Measurements from ENCODE around the gene WFIKKN1. TPM values are rescaled to one million over a fixed set of nuclear protein-coding genes. Genes with fewer than 3 reads are reported as not detected.

Gene WFIKKN1
- total RNA-seq, 4 donors from 2014 or later, result 0.26 to 1.4 (median 0.76) TPM; not detected in 1

- peak overlapping the region in 1 of 2 donors; percentile 93 for H3K27ac ChIP-seq
- TF ChIP-seq CTCF (IDR thresholded peaks at IDR 0.05), result no peak
- TF ChIP-seq POLR2A (IDR thresholded peaks at IDR 0.05), result no peak
- H3K4me1 ChIP-seq, result peaks cover 0 to 5% of the 10 kb centered on the region in 2 donors
- intact Hi-C loops (cut with DNase I; ENCODE audit: low total_unique reads), result no loop called here
- H3K27me3 ChIP-seq, result no peaks in the 10 kb centered on the region
- no peak for DNase-seq
- H3K4me3 ChIP-seq, result no peak overlapping the region
- no peaks in the 10 kb centered on the region for H3K36me3 ChIP-seq
- no peaks in the 10 kb centered on the region for H3K9me3 ChIP-seq
Measured at GRCh38 chr16:624526-625070, 6.2 kb upstream of the WFIKKN1 start.

GRCh38 chr16:625117-625976, 5.4 kb upstream of the WFIKKN1 start:
- peak overlapping the region; percentile 89 to 93 for H3K27ac ChIP-seq
- no peaks in the 10 kb centered on the region for H3K9me3 ChIP-seq
- H3K4me3 ChIP-seq, result no peak overlapping the region
- H3K36me3 ChIP-seq, result no peaks in the 10 kb centered on the region
- peaks cover 0 to 5% of the 10 kb centered on the region in 2 donors for H3K4me1 ChIP-seq
- peak in 1 of 2 donors; percentile 25 for DNase-seq
- TF ChIP-seq CTCF (IDR thresholded peaks at IDR 0.05) (no peak), POLR2A (IDR thresholded peaks at IDR 0.05) (no peak)
- no peaks in the 10 kb centered on the region for H3K27me3 ChIP-seq
- intact Hi-C loops (cut with DNase I; ENCODE audit: low total_unique reads), result no loop called here

GRCh38 chr16:625977-626765, 4.6 kb upstream of the WFIKKN1 start:
- Histone ChIP-seq H3K4me3 (no peak overlapping the region), H3K36me3 (no peaks in the 10 kb centered on the region), H3K27ac (peak overlapping the region; percentile 89 to 93), H3K27me3 (no peaks in the 10 kb centered on the region), H3K9me3 (no peaks in the 10 kb centered on the region), H3K4me1 (peaks cover 0 to 11% of the 10 kb centered on the region in 2 donors)
- peak in 1 of 2 donors; percentile 30 for DNase-seq
- TF ChIP-seq POLR2A (IDR thresholded peaks at IDR 0.05) (no peak), CTCF (IDR thresholded peaks at IDR 0.05) (no peak)
- intact Hi-C loops (cut with DNase I; ENCODE audit: low total_unique reads), result no loop called here

GRCh38 chr16:626787-627453, 3.9 kb upstream of the WFIKKN1 start:
- Histone ChIP-seq H3K27ac (peak overlapping the region; percentile 89 to 93), H3K9me3 (no peaks in the 10 kb centered on the region), H3K27me3 (no peaks in the 10 kb centered on the region), H3K4me1 (peaks cover 0 to 13% of the 10 kb centered on the region in 2 donors), H3K4me3 (no peak overlapping the region), H3K36me3 (no peaks in the 10 kb centered on the region)
- intact Hi-C loops (cut with DNase I; ENCODE audit: low total_unique reads), result no loop called here
- TF ChIP-seq POLR2A (IDR thresholded peaks at IDR 0.05) (no peak), CTCF (IDR thresholded peaks at IDR 0.05) (no peak)
- DNase-seq, result peak; percentile 89 to 94
